ENCODE results near the gene CSTF3. TPM values are rescaled to one million over a fixed set of nuclear protein-coding genes. Genes with fewer than 3 reads are reported as not detected.

Gene CSTF3
- total and polyA plus RNA-seq, 7 experiments from 2014 or later = 14.6 to 38.6 (median 23.7) TPM

GRCh38 chr11:33035011-33035410 is 126.3 kb downstream of the CSTF3 start:
- ChIA-PET CTCF (no interaction called here), POLR2A (no interaction called here)
- no peaks in the 10 kb centered on the region for H3K9me3 Mint-ChIP-seq
- Histone ChIP-seq H3K4me1 (ENCODE audit: control insufficient read depth in 2 of 2, insufficient read depth in 2 of 2, low read length in 2 of 2) (no peaks in the 10 kb centered on the region), H3K36me3 (ENCODE audit: control insufficient read depth in 2 of 3, insufficient read depth in 3 of 3, low read length in 3 of 3) (peaks cover 0 to 9% (median 4%) of the 10 kb centered on the region in 3 experiments), H3K27me3 (ENCODE audit: control insufficient read depth in 2 of 2, insufficient read depth in 2 of 2, low read length in 2 of 2) (no peaks in the 10 kb centered on the region), H3K9me3 (ENCODE audit: control insufficient read depth in 2 of 3, low read length in 3 of 3) (no peaks in the 10 kb centered on the region), H3K4me3 (ENCODE audit: low read length) (no peak overlapping the region), H3K27ac (ENCODE audit: low read depth, low read length) (no peak overlapping the region)
- peaks cover 0 to 40% (median 0%) of the 10 kb centered on the region in 5 donors for H3K27me3 Mint-ChIP-seq
- H3K36me3 Mint-ChIP-seq = peaks cover 0 to 18% (median 5%) of the 10 kb centered on the region in 5 donors
- intact Hi-C loops (cut with micrococcal nuclease) = loop anchor here (5.0 to 10.0 kb wide), 3 partner anchors 33 to 670 kb away; partner anchors contain the start of genes C11orf91 (in 1 of the 2) and HIPK3 (in 1 of the 2)
- H3K27ac Mint-ChIP-seq = no peak overlapping the region
- DNase-seq (no peak), ATAC-seq (no peak)
- peaks cover 0 to 6% (median 0%) of the 10 kb centered on the region in 7 donors for H3K4me1 Mint-ChIP-seq
- no peak overlapping the region for H3K4me3 Mint-ChIP-seq

Other genes starting within 250 kb of the CSTF3 start
- gene DEPDC7, start 145.6 kb downstream of the CSTF3 start, total RNA-seq = 1 to 10 TPM in 4 of 5 experiments, under 1 TPM in 1; 0.65 to 9.6 (median 2.1) TPM
- 1 to 10 TPM; 3.2 to 3.9 TPM for gene DEPDC7, start 145.6 kb downstream of the CSTF3 start, polyA plus RNA-seq
- 10 to 100 TPM in 4 of 5 experiments, 1 to 10 TPM in 1; 9.1 to 17.1 (median 13.3) TPM for gene TCP11L1, start 121.9 kb downstream of the CSTF3 start, total RNA-seq
- 1 to 10 TPM; 1.8 to 3.2 TPM for gene TCP11L1, start 121.9 kb downstream of the CSTF3 start, polyA plus RNA-seq
- 10 to 100 TPM; 41.2 to 92.5 (median 70.8) TPM for gene HIPK3, start 95.9 kb upstream of the CSTF3 start, total RNA-seq
- 10 to 100 TPM; 24.0 to 36.1 TPM for gene HIPK3, start 95.9 kb upstream of the CSTF3 start, polyA plus RNA-seq
- not detected for gene KIAA1549L, start 214.6 kb upstream of the CSTF3 start, total RNA-seq
- gene KIAA1549L, start 214.6 kb upstream of the CSTF3 start, polyA plus RNA-seq = not detected